A673 (cell line): ENCODE data around the gene ASTN1. TPM values are rescaled to one million over a fixed set of nuclear protein-coding genes. Genes with fewer than 3 reads are reported as not detected.

ENCODE experiments used
- BruUV-seq: library from RNA; stranded (reverse); fragments of 400-500 nt; replicated peaks from 2 replicates; lab custom pipeline; 2021; lab: Mats Ljungman, UMichigan
- CTCF ChIA-PET: fragments of 300-600 bp; sonication (Branson Sonifier 250); formaldehyde crosslinking; loops from one replicate; lab custom pipeline; 2022; ENCODE audit warnings: antibody characterized with exemption; lab: Charles Lee
- POLR2A ChIA-PET: fragments of 300-600 bp; sonication (Branson Sonifier 250); formaldehyde crosslinking; loops from one replicate; lab custom pipeline; 2022; ENCODE audit warnings: antibody characterized with exemption; ENCODE audit not compliant: low non-redundant PET; lab: Charles Lee
- DNase-seq: peaks from one replicate; pipeline ENCODE4 v3.0.0-alpha.2; 2015; ENCODE audit warnings: low spot score
- H3K27ac ChIP-seq: fragments of 200-600 bp; sonication (generic); 2 replicates; pipeline ENCODE4 v1.5.1; 2016; ENCODE audit warnings: mixed run types, low read depth, mild to moderate bottlenecking, mixed read lengths, antibody characterized with exemption, low read length; ENCODE audit not compliant: poor library complexity, severe bottlenecking
- H3K27me3 ChIP-seq: fragments of 200-600 bp; sonication (generic); replicated peaks from 2 replicates; pipeline ENCODE4 v1.6.1; 2017; ENCODE audit warnings: mixed run types, low read depth, mild to moderate bottlenecking, mixed read lengths, antibody characterized with exemption, low read length; ENCODE audit not compliant: insufficient read depth, poor library complexity
- H3K36me3 ChIP-seq: fragments of 200-600 bp; sonication (generic); 2 replicates; pipeline ENCODE4 v1.6.1; 2016; ENCODE audit warnings: mixed run types, mild to moderate bottlenecking, mixed read lengths, antibody characterized with exemption, low read length; ENCODE audit not compliant: insufficient read depth, poor library complexity, severe bottlenecking
- H3K4me1 ChIP-seq: fragments of 200-600 bp; sonication (generic); 2 replicates; pipeline ENCODE4 v1.6.1; 2017; ENCODE audit warnings: mixed run types, mild to moderate bottlenecking, mixed read lengths, antibody characterized with exemption, low read length; ENCODE audit not compliant: insufficient read depth, poor library complexity, severe bottlenecking
- H3K4me3 ChIP-seq: fragments of 200-600 bp; sonication (generic); 2 replicates; pipeline ENCODE4 v1.5.1; 2016; ENCODE audit warnings: low read depth, mixed run types, mild to moderate bottlenecking, mixed read lengths, low read length; ENCODE audit not compliant: poor library complexity, severe bottlenecking
- H3K9me3 ChIP-seq: fragments of 200-600 bp; sonication (generic); 2 replicates; pipeline ENCODE4 v1.6.1; 2016; ENCODE audit warnings: mixed run types, low read depth, mild to moderate bottlenecking, mixed read lengths, antibody characterized with exemption, low read length; ENCODE audit not compliant: poor library complexity, severe bottlenecking
- CTCF ChIP-seq: fragments of 300-800, 200-600 bp; sonication (generic); conservative IDR thresholded peaks from 2 replicates; pipeline ENCODE4 v1.5.1; 2017; ENCODE audit warnings: low read depth, mild to moderate bottlenecking, antibody characterized with exemption, low read length, moderate library complexity, mixed read lengths
- EZH2 ChIP-seq: fragments of 200-600 bp; sonication (generic); IDR thresholded peaks from 2 replicates; pipeline ENCODE4 v1.6.1; 2017; ENCODE audit warnings: borderline replicate concordance, low read depth, mild to moderate bottlenecking, mixed read lengths, antibody characterized with exemption, low read length; ENCODE audit not compliant: poor library complexity, severe bottlenecking
- intact Hi-C: fragments of 100-400 bp; cut with micrococcal nuclease; formaldehyde crosslinking; loops from one replicate; pipeline ENCODE4 v1.10.0; 2022; ENCODE audit not compliant: unreplicated experiment
- total RNA-seq: library from RNA; stranded (reverse); gene quantifications from 2 replicates; pipeline ENCODE4 v1.2.3, GENCODE V29; 2021

ASTN1 gene
- total RNA-seq, 1 experiment from 2014 or later = 0.41 TPM

DNA sequence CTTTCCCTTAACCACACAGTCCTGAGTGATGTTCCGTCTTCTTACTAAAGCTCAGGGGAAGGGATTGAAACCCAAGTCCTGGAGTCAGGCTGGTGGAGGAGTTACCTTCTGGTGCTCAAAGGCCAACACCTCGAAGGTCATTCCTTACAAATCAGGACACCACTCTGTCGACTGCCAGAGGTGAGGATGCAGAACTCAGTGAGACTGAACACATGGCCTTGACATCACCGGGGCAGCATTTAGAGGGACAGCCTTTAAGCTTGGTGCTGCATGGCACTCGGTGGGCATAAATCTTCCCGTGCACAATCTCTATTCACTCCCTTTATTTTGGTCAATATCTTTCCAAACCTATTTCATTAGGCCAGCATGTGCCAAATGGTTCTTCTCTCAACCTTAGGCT is 130.9 kb downstream of the ASTN1 start:
- POLR2A ChIA-PET = no interaction called here
- intact Hi-C loops = loop anchor here (10.0 kb wide), 1 partner anchor 911 kb away; no protein-coding TSS in a partner anchor
- H3K4me3 ChIP-seq = no peak overlapping the region
- CTCF ChIA-PET = no interaction called here
- no TSS peak for BruUV-seq
- H3K9me3 ChIP-seq = no peaks in the 10 kb centered on the region
- no peak overlapping the region for H3K27ac ChIP-seq
- no peak for DNase-seq
- no peaks in the 10 kb centered on the region for H3K27me3 ChIP-seq
- H3K4me1 ChIP-seq = no peaks in the 10 kb centered on the region
- no peaks in the 10 kb centered on the region for H3K36me3 ChIP-seq
- TF ChIP-seq EZH2 (no peak), CTCF (no peak)

DNA sequence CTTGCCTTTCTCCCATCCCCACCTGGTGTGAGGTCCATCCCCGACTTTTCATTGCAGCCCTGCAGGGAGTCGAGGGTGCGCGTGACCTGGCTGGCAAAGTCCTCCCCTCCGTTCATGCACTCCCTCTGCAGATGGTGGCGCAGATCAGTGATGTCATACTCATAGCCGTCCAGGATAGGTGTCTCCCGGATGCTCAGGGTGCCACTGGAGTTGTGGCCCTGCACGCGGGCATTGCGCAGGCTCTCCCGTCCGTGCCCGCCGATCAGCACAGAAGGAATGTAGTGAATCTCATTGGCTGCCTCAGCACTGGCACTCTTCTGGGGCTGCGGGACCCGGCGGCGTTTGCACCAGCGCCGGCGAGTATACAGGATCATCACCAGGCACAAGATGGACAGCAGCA is 132.1 kb downstream of the ASTN1 start:
- BruUV-seq = no TSS peak
- POLR2A ChIA-PET = no interaction called here
- H3K36me3 ChIP-seq = no peaks in the 10 kb centered on the region
- H3K4me3 ChIP-seq = no peak overlapping the region
- TF ChIP-seq EZH2 (no peak), CTCF (no peak)
- CTCF ChIA-PET = no interaction called here
- no peak for DNase-seq
- H3K27ac ChIP-seq = no peak overlapping the region
- H3K9me3 ChIP-seq = no peaks in the 10 kb centered on the region
- no peaks in the 10 kb centered on the region for H3K4me1 ChIP-seq
- H3K27me3 ChIP-seq = no peaks in the 10 kb centered on the region
- intact Hi-C loops = loop anchor here (10.0 kb wide), 1 partner anchor 912 kb away; no protein-coding TSS in a partner anchor

DNA sequence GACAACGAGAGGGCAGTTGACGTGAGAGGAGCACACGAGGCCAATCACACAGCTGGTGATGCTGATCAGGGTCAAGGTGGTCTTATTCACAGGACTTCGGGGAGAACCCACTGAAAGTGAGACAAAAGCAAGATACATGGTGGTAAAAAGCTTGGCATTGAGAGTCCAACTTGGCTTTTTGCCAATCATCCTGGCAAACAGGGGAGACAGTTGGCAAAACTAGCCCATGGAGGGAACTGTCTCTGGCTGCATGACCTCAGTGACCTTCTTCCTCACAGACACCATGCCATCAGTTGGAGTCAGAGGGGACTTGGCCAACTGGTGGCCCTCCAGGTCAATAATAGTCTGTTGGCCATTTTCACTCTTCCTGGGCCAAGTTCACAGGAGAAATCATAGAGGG is 139.9 kb downstream of the ASTN1 start:
- H3K4me3 ChIP-seq = no peak overlapping the region
- DNase-seq = no peak
- BruUV-seq = no TSS peak
- CTCF ChIA-PET = no interaction called here
- no peaks in the 10 kb centered on the region for H3K36me3 ChIP-seq
- POLR2A ChIA-PET = no interaction called here
- no peak for TF ChIP-seq EZH2
- no peak for TF ChIP-seq CTCF
- no peaks in the 10 kb centered on the region for H3K27me3 ChIP-seq
- H3K4me1 ChIP-seq = no peaks in the 10 kb centered on the region
- intact Hi-C loops = no loop called here
- H3K27ac ChIP-seq = no peak overlapping the region
- no peaks in the 10 kb centered on the region for H3K9me3 ChIP-seq
